OCI-LY3 (cell line): ENCODE results near the gene ARFIP1.

ENCODE experiments used
- H2AFZ ChIP-seq: fragments of 200-600, 300-600 bp; shearing (Covaris generic); 2 replicates; pipeline ENCODE4 v1.6.0; 2014; ENCODE audit warnings: antibody characterized with exemption, low read depth, low read length
- H3K27ac ChIP-seq: fragments of 200-600, 300-600 bp; sonication (generic); 2 replicates; pipeline ENCODE4 v1.5.1; 2014; ENCODE audit warnings: mild to moderate bottlenecking, low read length, moderate library complexity, mixed read lengths
- H3K27me3 ChIP-seq: fragments of 200-600, 300-600 bp; sonication (generic); 2 replicates; pipeline ENCODE4 v1.6.1; 2014; ENCODE audit warnings: low read depth, low read length, mixed read lengths
- H3K36me3 ChIP-seq: fragments of 200-600, 300-600 bp; sonication (generic); replicated peaks from 2 replicates; pipeline ENCODE3; 2014; ENCODE audit warnings: low read depth, low read length, mixed read lengths
- H3K4me1 ChIP-seq: fragments of 300-600, 200-600 bp; sonication (generic); 2 replicates; pipeline ENCODE4 v1.6.1; 2014; ENCODE audit warnings: low read length, mixed read lengths
- H3K4me2 ChIP-seq: fragments of 200-600, 300-600 bp; sonication (generic); 2 replicates; pipeline ENCODE4 v1.6.1; 2014; ENCODE audit warnings: low read length, mixed read lengths
- H3K4me3 ChIP-seq: fragments of 300-600, 200-600 bp; sonication (generic); 2 replicates; pipeline ENCODE4 v1.5.1; 2014; ENCODE audit warnings: antibody characterized with exemption, mild to moderate bottlenecking, low read length, moderate library complexity
- H3K79me2 ChIP-seq: fragments of 300-600, 200-600 bp; shearing (Covaris generic); 2 replicates; pipeline ENCODE4 v1.6.1; 2014; ENCODE audit warnings: mild to moderate bottlenecking, low read length, mixed read lengths
- H3K9ac ChIP-seq: fragments of 300-600, 200-600 bp; shearing (Covaris generic); 2 replicates; pipeline ENCODE4 v1.6.0; 2014; ENCODE audit warnings: mild to moderate bottlenecking, low read length, moderate library complexity
- H3K9me3 ChIP-seq: fragments of 200-600, 300-600 bp; shearing (Covaris generic); 2 replicates; pipeline ENCODE4 v1.6.1; 2014; ENCODE audit warnings: low read length, mixed read lengths; ENCODE audit not compliant: insufficient read depth
- H4K20me1 ChIP-seq: fragments of 200-600, 300-600 bp; sonication (generic); 2 replicates; pipeline ENCODE4 v1.6.1; 2016; ENCODE audit warnings: low read length, mixed read lengths; ENCODE audit not compliant: insufficient read depth
- CTCF ChIP-seq: fragments of 200-600, 300-600 bp; sonication (generic); IDR thresholded peaks from 2 replicates; pipeline ENCODE4 v1.5.1; 2014; ENCODE audit warnings: antibody characterized with exemption, low read length, low read depth
- EZH2phosphoT487 ChIP-seq: fragments of 200-600 bp; shearing (Covaris generic); IDR thresholded peaks from 2 replicates; pipeline ENCODE4 v1.6.1; 2018; ENCODE audit warnings: antibody characterized with exemption, mixed run types, low read depth

ARFIP1 gene

GRCh38 chr4:152805071-152805650 lies 25.4 kb downstream of the ARFIP1 start:
- no peak overlapping the region for H3K4me3 ChIP-seq
- no peak overlapping the region for H3K27ac ChIP-seq
- no peaks in the 10 kb centered on the region for H3K4me1 ChIP-seq
- no peak overlapping the region for H2AFZ ChIP-seq
- peaks cover 16% of the 10 kb centered on the region for H3K79me2 ChIP-seq
- no peaks in the 10 kb centered on the region for H3K9me3 ChIP-seq
- no peak overlapping the region for H3K4me2 ChIP-seq
- H4K20me1 ChIP-seq: peaks cover 14% of the 10 kb centered on the region; the same call in 1 of the 2 replicates
- no peak overlapping the region for H3K9ac ChIP-seq
- H3K36me3 ChIP-seq: peaks cover 3% of the 10 kb centered on the region
- TF ChIP-seq CTCF (no peak), EZH2phosphoT487 (no peak)
- H3K27me3 ChIP-seq: no peaks in the 10 kb centered on the region

GRCh38 chr4:152805818-152806217 lies 26.1 kb downstream of the ARFIP1 start:
- Histone ChIP-seq H3K27me3 (no peaks in the 10 kb centered on the region), H3K36me3 (peaks cover 3% of the 10 kb centered on the region), H2AFZ (no peak overlapping the region), H3K4me2 (no peak overlapping the region), H3K27ac (no peak overlapping the region), H3K4me3 (no peak overlapping the region), H3K9ac (no peak overlapping the region), H3K9me3 (no peaks in the 10 kb centered on the region), H4K20me1 (peaks cover 12% of the 10 kb centered on the region; the same call in 1 of the 2 replicates), H3K4me1 (no peaks in the 10 kb centered on the region), H3K79me2 (peaks cover 16% of the 10 kb centered on the region)
- no peak for TF ChIP-seq EZH2phosphoT487
- TF ChIP-seq CTCF: no peak

- H3K9me3 ChIP-seq: no peaks in the 10 kb centered on the region
- H3K27me3 ChIP-seq: no peaks in the 10 kb centered on the region
- H3K36me3 ChIP-seq: peaks cover 3% of the 10 kb centered on the region
- no peak overlapping the region for H3K4me3 ChIP-seq
- no peak overlapping the region for H3K27ac ChIP-seq
- no peak overlapping the region for H2AFZ ChIP-seq
- H3K4me1 ChIP-seq: no peaks in the 10 kb centered on the region
- TF ChIP-seq CTCF (no peak), EZH2phosphoT487 (no peak)
- peaks cover 16% of the 10 kb centered on the region for H3K79me2 ChIP-seq
- no peak overlapping the region for H3K9ac ChIP-seq
- H3K4me2 ChIP-seq: no peak overlapping the region
- peaks cover 7% of the 10 kb centered on the region; the same call in 1 of the 2 replicates for H4K20me1 ChIP-seq
Observed at GRCh38 chr4:152806501-152807125, 26.9 kb downstream of the ARFIP1 start.

GRCh38 chr4:152807294-152807829 lies 27.6 kb downstream of the ARFIP1 start:
- no peak overlapping the region for H3K4me3 ChIP-seq
- peaks cover 7% of the 10 kb centered on the region; the same call in 1 of the 2 replicates for H4K20me1 ChIP-seq
- no peak overlapping the region for H3K4me2 ChIP-seq
- no peaks in the 10 kb centered on the region for H3K9me3 ChIP-seq
- H2AFZ ChIP-seq: no peak overlapping the region
- no peak for TF ChIP-seq EZH2phosphoT487
- TF ChIP-seq CTCF: no peak
- H3K27ac ChIP-seq: no peak overlapping the region
- H3K36me3 ChIP-seq: peaks cover 3% of the 10 kb centered on the region
- H3K9ac ChIP-seq: no peak overlapping the region
- no peaks in the 10 kb centered on the region for H3K4me1 ChIP-seq
- H3K79me2 ChIP-seq: peaks cover 16% of the 10 kb centered on the region
- H3K27me3 ChIP-seq: no peaks in the 10 kb centered on the region
